ENCODE measurements around the gene PPP1R10. TPM values are rescaled to one million over a fixed set of nuclear protein-coding genes. Genes with fewer than 3 reads are reported as not detected.
A peak's percentile ranks its signal among the peaks of the same experiment; 100 is the strongest.

PPP1R10 gene
- total and polyA plus RNA-seq, 9 donors, result 34.7 to 106 (median 76.0) TPM

DNA sequence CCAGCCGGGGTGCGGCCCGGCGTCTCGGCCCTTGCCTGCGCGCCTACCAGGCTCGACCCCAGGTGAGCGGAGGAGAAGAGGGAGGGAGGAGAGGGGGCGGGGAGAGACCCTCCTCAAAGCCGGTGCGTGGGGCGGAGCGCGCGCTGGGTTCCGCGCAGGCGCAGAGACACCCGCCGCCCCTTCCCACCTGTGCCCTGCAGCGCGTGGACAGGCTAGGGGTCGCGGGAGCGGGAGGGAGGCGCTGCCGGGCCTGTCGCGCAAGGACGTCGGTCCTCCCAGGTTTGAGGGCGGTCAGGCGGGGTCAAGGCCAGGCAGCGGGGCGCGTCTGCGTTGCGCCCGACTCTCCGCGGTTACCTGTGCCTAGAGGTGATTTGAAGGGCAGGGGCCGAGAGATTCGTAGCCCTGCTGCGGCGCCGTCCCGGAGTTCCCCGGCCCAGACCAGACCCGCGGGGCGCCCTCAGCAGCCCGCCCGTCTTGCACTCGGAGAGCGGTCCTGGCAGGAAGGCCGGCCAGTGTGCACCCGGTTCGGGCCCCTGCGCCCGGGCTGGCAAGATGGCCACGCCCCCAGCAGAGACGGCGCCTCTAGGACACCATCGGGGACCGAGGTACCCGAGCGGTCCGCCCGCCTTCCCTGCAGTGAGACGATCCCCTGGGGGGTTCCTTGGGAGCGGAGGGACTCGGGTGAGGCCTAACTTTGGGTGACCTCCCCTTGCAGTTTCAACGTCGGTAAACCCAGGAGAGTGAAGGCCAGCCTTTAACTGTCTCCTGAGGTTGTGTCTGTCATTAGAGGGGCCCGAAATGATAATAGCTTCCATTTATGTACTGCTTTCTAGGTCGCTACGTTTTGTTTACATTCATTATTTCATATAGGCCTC, 30.4 kb upstream of the PPP1R10 start:
- Histone ChIP-seq H3K4me3 (peak overlapping the region; percentile 82), H3K27me3 (no peaks in the 10 kb centered on the region), H3K27ac (peak overlapping the region; percentile 36 to 81), H3K9me3 (no peaks in the 10 kb centered on the region), H3K36me3 (no peaks in the 10 kb centered on the region), H3K4me1 (ENCODE audit: insufficient read depth) (no peaks in the 10 kb centered on the region)
- intact Hi-C loops (cut with DNase I), result no loop called here
- TF ChIP-seq EP300 (IDR thresholded peaks at IDR 0.05) (no peak), POLR2A (IDR thresholded peaks at IDR 0.05) (no peak)
- TF ChIP-seq, protein P1, sequence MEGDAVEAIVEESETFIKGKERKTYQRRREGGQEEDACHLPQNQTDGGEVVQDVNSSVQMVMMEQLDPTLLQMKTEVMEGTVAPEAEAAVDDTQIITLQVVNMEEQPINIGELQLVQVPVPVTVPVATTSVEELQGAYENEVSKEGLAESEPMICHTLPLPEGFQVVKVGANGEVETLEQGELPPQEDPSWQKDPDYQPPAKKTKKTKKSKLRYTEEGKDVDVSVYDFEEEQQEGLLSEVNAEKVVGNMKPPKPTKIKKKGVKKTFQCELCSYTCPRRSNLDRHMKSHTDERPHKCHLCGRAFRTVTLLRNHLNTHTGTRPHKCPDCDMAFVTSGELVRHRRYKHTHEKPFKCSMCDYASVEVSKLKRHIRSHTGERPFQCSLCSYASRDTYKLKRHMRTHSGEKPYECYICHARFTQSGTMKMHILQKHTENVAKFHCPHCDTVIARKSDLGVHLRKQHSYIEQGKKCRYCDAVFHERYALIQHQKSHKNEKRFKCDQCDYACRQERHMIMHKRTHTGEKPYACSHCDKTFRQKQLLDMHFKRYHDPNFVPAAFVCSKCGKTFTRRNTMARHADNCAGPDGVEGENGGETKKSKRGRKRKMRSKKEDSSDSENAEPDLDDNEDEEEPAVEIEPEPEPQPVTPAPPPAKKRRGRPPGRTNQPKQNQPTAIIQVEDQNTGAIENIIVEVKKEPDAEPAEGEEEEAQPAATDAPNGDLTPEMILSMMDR (IDR thresholded peaks at IDR 0.05), result no peak
- DNase-seq, result peak; percentile 61 to 80 (median 71)
- 0 to 1% (median 0%) methylated on average over 34 to 78 of the region's 78 CpGs for WGBS, 3 donors

DNA sequence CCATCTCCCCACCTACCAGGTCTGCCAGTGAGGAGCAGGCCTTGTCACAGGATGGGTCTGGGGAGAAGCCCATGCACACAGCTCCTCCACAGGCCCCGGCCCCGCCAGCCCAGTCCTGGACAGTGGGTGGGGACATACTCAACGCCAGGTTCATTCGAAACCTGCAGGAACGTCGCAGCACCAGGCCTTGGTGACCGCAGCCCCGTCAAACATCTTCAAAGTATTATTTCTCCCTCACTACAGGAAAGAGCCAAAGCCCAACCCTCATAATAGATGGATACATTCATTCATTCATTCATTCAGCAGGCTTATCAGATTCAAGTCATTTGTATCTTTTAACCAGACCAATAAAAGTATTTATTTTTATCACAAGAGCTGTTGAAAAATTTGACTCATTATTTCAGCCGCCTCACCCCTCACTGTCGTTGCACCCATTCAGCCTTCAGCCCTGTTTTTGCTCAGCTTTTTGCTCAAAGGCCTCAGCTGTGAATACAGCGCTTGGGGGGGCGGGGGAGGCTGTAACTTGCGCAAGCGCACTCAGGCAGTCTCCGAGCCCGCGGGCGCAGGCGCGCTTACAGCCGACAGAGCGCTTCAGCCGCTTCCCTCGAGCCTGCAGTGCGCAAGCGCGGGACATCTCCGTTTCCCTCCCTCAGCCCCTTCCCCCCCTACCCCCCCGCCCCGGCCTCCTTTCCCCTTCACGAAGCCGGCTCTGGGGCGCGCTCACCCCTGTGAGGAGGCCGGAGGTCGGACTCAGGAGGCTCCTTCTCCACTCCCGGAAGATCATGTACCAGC, 29.6 kb upstream of the PPP1R10 start, which contains the start of gene C6orf136:
C6orf136 (plus strand) TSS at position 684 of the 792 bp plus-strand sequence; CDS start at position 783, 99 bp downstream.
- H3K27ac ChIP-seq, result peak within 1 kb of the TSS; percentile 36 to 81
- H3K4me3 ChIP-seq, result peak within 1 kb of the TSS; percentile 82
- no peaks in the 10 kb centered on the region for H3K27me3 ChIP-seq
- no peaks in the 10 kb centered on the region for H3K4me1 ChIP-seq (ENCODE audit: insufficient read depth)
- whole genome bisulfite sequencing, 3 donors, result 11 to 14% (median 11%) methylated on average over 33 to 37 of the region's 37 CpGs
- TF ChIP-seq EP300 (IDR thresholded peaks at IDR 0.05) (no peak), POLR2A (IDR thresholded peaks at IDR 0.05) (no peak)
- TF ChIP-seq, protein P1 (IDR thresholded peaks at IDR 0.05), result no peak
- intact Hi-C loops (cut with DNase I), result no loop called here
- H3K36me3 ChIP-seq, result no peaks in the 10 kb centered on the region
- H3K9me3 ChIP-seq, result no peaks in the 10 kb centered on the region
- peak; percentile 93 to 96 (median 93) for DNase-seq

DNA sequence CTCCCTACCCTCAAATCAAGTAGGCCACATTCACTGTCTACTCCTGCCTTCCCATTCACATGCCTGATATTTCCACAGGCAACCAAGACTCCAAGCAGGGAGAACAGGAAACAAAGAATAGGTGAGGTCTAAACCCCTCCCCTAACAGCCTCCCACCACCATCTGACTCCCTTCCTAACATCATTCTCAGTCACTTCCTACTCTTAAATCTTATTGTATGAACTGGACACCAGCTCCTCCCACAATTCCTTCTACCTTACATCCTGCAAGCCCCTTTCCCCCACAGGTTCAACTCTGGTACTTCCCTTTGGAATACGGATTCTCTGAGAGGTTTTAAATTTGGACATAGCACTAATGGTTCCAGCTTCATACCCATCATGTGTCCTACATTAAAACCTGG, 28.9 kb upstream of the PPP1R10 start:
- no peaks in the 10 kb centered on the region for H3K4me1 ChIP-seq (ENCODE audit: insufficient read depth)
- H3K36me3 ChIP-seq, result no peaks in the 10 kb centered on the region
- intact Hi-C loops (cut with DNase I), result no loop called here
- H3K4me3 ChIP-seq, result no peak overlapping the region
- H3K27me3 ChIP-seq, result no peaks in the 10 kb centered on the region
- 42 to 70% (median 58%) methylated on average over 1 of the region's 1 CpG for WGBS, 3 donors
- H3K27ac ChIP-seq, result no peak overlapping the region
- H3K9me3 ChIP-seq, result no peaks in the 10 kb centered on the region
- TF ChIP-seq POLR2A (IDR thresholded peaks at IDR 0.05) (no peak), EP300 (IDR thresholded peaks at IDR 0.05) (no peak)
- no peak for DNase-seq

DNA sequence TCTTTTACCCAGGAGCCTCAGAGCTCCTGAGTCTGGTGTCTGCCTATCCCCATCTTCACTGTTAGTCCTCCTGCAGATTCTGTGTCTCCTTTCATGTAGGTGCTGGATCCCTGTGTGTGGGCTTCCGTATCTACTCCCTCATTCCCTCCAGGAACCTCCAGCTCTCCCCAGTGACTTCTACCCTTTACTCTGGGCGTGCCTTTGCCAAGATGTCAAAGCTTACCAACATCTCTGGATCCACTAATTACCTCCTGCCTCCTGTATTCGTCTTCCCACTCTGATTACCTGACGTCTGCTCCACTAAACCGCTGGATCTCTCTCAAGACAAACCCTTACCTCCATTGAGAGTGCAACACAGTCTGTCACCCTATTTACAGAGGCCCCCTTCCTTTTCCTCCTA, 27.7 kb upstream of the PPP1R10 start:
- 72 to 80% (median 77%) methylated on average over 5 of the region's 5 CpGs for WGBS, 3 donors
- intact Hi-C loops (cut with DNase I), result no loop called here
- H3K4me1 ChIP-seq (ENCODE audit: insufficient read depth), result no peaks in the 10 kb centered on the region
- H3K4me3 ChIP-seq, result no peak overlapping the region
- DNase-seq, result no peak
- no peaks in the 10 kb centered on the region for H3K27me3 ChIP-seq
- H3K27ac ChIP-seq, result no peak overlapping the region
- TF ChIP-seq, protein P1 (IDR thresholded peaks at IDR 0.05), result no peak
- no peak for TF ChIP-seq EP300 (IDR thresholded peaks at IDR 0.05)
- no peaks in the 10 kb centered on the region for H3K36me3 ChIP-seq
- H3K9me3 ChIP-seq, result no peaks in the 10 kb centered on the region
